HL-60 (cell line): ENCODE data around the gene ZFAND3.

ENCODE experiments used
- DNase-seq, 2 experiments: peaks; one replicate each; pipeline ENCODE4 v3.0.0-alpha.2; 2010 to 2020; ENCODE audit warnings: low read depth in 1 of 2, low spot score in 1 of 2
- H3K27ac ChIP-seq: fragments of 250-450 bp; sonication (Bioruptor Pico); replicated peaks from 2 replicates; pipeline ENCODE4 v1.5.1; 2020; ENCODE audit warnings: mild to moderate bottlenecking, moderate library complexity
- H3K27me3 ChIP-seq: fragments of 250-450 bp; sonication (Bioruptor Pico); 2 replicates; pipeline ENCODE4 v1.5.1; 2021; ENCODE audit warnings: mild to moderate bottlenecking, moderate library complexity; ENCODE audit not compliant: insufficient read depth, poor library complexity, severe bottlenecking
- H3K4me3 ChIP-seq: replicated peaks from 2 replicates; pipeline ENCODE4 v1.5.1; 2011; ENCODE audit warnings: mild to moderate bottlenecking, control low read depth, low read length; ENCODE audit not compliant: insufficient read depth
- CTCF ChIP-seq: IDR thresholded peaks from one replicate; pipeline ENCODE4 v1.5.1; 2011; ENCODE audit warnings: low read length, control low read depth, inconsistent platforms; ENCODE audit not compliant: insufficient read depth
- GABPA ChIP-seq: IDR thresholded peaks from 2 replicates; pipeline ENCODE4 v1.6.1; 2012; ENCODE audit warnings: low read depth
- POLR2AphosphoS5 ChIP-seq: IDR thresholded peaks from 2 replicates; pipeline ENCODE4 v1.6.1; 2012; ENCODE audit warnings: low read depth
- REST ChIP-seq: IDR thresholded peaks from 2 replicates; pipeline ENCODE4 v1.6.1; 2012; ENCODE audit warnings: low read depth; ENCODE audit not compliant: insufficient replicate concordance
- SPI1 ChIP-seq: IDR thresholded peaks from 2 replicates; pipeline ENCODE4 v1.6.1; 2012; ENCODE audit warnings: low read depth, mild to moderate bottlenecking, borderline replicate concordance

Gene ZFAND3

GRCh38 chr6:37793067-37793466 lies 26.5 kb upstream of the ZFAND3 start:
- no peak for DNase-seq
- H3K27ac ChIP-seq: no peak overlapping the region

GRCh38 chr6:37794825-37795224 lies 24.7 kb upstream of the ZFAND3 start:
- no peaks in the 10 kb centered on the region for H3K27me3 ChIP-seq
- no peak for DNase-seq
- TF ChIP-seq SPI1: no peak
- TF ChIP-seq POLR2AphosphoS5: no peak
- TF ChIP-seq GABPA: no peak
- TF ChIP-seq REST: no peak
- no peak for TF ChIP-seq CTCF

More at GRCh38 chr6:37793067-37793466, 26.5 kb upstream of the ZFAND3 start:
- Histone ChIP-seq H3K27me3 (no peaks in the 10 kb centered on the region), H3K4me3 (no peak overlapping the region)
- no peak for TF ChIP-seq REST
- no peak for TF ChIP-seq POLR2AphosphoS5
- TF ChIP-seq CTCF: no peak
- no peak for TF ChIP-seq SPI1
- no peak for TF ChIP-seq GABPA

GRCh38 chr6:37798436-37799262 lies 20.9 kb upstream of the ZFAND3 start:
- DNase-seq: no peak
- Histone ChIP-seq H3K4me3 (no peak overlapping the region), H3K27me3 (no peaks in the 10 kb centered on the region), H3K27ac (no peak overlapping the region)
- TF ChIP-seq REST (no peak), CTCF (no peak), POLR2AphosphoS5 (no peak), GABPA (no peak), SPI1 (no peak)

More at GRCh38 chr6:37794825-37795224, 24.7 kb upstream of the ZFAND3 start:
- no peak overlapping the region for H3K27ac ChIP-seq
- H3K4me3 ChIP-seq: no peak overlapping the region
